GM21786 (cell line): Measurements from ENCODE around the gene FUZ.

Experiments
- ATAC-seq: cut with Tn5 transposase; IDR thresholded peaks from one replicate; pipeline ENCODE4 v1.9.1; 2021; ENCODE audit not compliant: unreplicated experiment

FUZ gene

DNA sequence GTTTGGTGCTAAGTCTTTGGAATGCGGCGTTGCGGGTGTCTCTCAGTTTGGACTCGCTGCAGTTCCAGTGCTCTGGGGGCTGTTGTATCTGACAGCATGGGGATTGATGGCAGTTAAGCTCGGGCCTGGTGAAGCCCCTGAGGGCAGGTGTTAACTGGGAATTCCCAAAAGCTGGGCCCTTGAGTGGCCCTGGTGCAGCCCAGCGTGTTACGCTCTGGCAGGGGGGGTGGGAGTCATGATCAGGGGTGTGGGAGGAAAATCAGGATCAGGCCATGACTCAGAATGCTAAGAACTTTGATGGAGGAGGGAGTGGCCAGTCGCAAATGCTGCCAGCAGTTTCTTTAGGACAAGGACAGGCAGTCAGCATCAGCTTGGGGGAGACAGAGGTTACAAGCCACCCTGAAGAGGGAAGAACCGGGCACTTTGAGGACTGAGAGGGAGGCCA lies 26.7 kb downstream of the FUZ start:
- no peak for ATAC-seq

DNA sequence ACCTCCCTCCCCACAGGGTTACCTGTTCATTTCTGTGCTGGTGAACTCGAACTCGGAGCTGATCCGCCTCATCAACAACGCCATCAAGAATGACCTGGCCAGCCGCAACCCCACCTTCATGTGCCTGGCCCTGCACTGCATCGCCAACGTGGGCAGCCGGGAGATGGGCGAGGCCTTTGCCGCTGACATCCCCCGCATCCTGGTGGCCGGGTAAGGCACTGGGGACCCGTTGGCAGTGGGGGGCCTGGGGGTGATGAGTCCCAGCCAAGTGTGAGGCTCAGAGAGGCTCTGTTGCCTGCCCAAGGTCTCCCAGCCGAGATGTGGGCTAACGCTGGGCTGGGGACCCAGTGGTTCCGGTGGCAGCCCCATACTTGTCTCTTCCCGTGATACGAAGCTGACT lies 30.6 kb downstream of the FUZ start:
- ATAC-seq = no peak

DNA sequence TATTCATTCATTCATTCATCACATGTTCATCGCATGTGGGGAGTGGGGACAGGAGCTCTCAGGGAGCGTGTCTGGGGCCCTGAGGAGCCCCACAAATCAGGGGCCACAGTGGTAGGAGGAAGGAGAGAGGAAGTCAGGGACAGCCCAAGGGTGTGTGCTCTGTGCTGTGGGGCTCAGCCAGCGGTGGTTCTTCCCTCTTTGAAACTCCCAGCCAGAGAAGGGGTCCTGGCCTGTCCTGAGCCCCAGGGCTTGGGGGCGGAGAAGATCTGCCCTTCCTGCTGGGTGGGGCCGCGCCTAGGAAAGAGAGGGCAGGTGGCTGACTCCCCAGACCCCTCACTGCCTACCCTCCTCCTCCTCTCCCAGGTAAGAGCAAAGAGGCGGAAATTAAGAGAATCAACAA lies 31.7 kb downstream of the FUZ start:
- no peak for ATAC-seq

DNA sequence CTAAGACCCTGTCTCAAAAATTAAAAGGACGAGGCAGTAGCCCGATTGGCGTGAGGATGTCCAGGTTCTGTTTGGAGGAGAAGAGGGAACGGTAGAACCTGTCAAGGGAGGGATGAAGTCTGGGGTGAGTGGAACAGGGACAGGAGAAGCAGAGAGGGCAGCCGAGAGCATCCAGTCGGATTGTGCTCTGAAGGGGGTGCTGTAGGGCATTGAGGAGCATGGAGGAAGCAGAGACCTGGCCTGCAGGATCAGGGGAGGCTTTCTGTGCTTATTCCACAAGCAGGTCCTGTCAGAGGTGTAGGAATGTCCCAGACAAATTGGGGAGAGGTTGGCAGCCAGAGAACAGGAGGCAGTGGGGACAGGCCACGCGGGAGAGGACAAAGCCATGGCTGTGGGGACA lies 32.2 kb downstream of the FUZ start:
- ATAC-seq = no peak

DNA sequence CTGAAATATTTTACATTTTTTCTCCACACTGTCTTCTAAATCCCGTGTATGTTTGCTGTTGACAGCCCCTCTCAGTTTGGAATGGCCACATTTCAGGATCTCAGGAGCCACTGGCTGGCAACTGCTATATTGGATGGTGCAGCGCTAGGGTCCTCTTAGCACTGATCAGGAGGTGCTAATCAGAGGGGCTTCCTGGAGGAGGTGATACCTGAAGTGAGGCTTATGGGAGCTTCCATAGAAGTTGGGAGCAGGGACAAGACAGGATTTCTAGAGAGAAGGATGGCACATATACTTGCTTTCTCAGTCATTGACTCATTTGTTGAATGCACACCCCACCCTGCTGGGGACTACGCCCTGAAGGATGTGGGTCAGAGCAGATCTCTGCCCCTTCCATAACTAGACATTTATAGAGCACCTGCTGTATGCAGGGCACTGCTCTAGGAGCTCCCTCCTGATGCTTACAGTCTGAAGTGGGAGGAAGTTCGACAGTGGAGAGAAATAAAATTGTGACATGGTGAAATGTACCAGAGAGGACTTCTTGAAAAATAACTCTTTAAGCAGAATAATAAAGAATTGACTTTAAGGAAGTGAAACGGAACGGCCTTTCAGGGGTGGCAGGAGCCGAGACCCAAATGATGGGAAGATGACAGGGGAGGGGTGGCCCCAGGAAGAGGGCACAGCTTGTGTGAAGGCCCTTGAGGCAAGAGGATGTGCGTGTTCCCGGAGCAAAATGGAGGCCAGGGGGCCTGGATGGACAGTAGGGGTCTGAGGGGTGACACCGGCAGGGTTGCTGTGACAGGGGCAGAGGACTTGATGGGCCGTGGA lies 33.1 kb downstream of the FUZ start:
- no peak for ATAC-seq

DNA sequence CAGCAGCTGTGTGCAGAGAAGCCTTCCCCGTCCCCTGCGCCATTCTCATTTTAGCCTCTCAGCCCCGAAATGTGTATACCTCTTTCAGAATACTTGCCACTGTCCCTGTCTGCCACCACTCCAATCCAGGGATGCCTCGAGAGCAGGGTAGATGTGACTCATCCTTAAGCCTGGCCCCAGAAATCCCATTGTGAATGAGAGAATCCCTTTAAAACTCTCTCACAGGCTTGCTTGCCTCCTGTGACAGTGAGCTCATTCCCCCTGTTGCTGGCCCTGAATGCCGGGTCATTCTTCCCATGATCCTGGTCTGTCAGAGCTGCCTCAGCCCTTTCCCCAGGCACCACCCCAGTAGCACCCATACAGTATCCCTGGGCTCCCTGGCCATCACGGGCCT lies 36.7 kb downstream of the FUZ start:
- no peak for ATAC-seq

DNA sequence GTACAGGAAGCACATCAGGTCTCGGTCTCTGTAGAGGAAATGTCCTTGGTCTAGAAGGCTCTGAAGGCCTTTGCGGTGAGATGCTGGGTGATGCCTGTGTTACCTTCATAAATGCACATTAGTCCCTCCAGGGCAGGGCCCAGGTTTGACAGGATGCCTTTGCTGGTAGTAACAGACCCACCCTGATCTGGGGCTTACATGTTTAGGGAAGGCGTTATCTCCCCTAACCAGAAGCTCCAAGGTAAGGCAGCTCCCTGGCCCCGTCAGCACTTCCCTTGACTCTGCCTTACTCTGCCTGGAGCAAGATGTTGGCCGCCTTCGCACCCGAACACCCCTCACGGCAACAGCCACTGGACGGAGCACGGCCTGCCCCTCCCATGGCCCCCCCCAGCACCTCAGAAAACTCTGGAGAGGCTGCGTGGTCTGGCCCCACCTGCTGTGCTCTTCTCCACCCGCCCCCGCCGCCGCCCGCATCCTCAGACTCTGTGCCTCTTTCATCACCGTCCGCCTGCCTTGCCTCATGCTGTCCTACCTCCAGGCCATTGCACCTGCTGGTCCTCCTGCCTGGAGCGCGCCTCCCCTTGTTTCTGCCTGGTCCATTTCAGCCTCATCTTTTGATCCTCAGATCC lies 37.2 kb downstream of the FUZ start:
- ATAC-seq = no peak

DNA sequence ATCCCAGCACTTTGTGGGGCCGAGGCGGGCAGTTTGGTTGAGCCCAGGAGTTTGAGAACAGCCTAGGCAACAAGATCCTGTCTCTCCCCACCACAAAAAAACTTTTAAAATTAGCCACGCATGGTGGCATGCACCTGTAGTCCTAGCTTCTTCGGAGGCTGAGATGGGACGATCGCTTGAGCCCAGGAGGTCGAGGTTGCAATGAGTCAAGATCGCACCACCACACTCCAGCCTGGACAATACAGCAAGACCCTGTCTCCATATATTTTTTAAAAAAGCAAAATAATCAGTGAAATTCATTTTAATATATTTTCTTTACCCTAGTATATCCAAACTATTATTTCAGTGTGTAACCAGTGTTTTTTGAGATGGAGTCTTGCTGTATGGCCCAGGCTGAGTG lies 38.1 kb downstream of the FUZ start:
- ATAC-seq = no peak

DNA sequence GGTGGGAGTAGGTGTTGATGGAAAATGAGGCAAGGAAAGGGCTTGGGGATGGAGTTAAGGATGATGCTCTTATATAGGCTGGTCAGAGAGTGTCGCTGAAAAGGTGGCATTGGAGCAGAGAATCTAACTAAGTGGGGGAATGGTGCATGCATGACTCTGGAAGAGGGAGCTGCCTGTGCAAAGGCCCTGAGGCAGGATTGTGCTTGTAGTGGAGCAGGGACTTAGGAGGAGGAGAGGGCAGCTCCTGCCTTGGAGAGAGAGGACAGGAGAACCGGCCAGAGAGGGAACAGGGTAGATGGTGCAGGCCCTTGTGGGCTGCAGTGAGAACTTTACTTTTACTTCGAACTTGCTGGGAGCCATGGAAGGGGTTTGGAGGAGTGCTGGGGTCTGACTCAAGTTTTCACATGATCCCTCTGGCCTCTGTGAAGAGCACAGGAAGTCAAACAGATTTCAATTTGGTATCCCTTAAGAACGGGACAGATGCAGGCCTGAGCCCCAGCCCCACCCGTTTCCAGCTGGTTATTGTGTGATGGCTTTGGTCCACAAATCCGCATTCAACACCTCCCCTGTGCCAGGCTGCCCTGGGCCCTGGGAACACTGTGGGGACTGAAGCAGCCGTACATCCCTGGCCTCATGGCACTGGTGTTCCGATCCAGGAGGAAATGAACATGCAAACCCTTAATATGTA lies 39.3 kb downstream of the FUZ start:
- no peak for ATAC-seq

DNA sequence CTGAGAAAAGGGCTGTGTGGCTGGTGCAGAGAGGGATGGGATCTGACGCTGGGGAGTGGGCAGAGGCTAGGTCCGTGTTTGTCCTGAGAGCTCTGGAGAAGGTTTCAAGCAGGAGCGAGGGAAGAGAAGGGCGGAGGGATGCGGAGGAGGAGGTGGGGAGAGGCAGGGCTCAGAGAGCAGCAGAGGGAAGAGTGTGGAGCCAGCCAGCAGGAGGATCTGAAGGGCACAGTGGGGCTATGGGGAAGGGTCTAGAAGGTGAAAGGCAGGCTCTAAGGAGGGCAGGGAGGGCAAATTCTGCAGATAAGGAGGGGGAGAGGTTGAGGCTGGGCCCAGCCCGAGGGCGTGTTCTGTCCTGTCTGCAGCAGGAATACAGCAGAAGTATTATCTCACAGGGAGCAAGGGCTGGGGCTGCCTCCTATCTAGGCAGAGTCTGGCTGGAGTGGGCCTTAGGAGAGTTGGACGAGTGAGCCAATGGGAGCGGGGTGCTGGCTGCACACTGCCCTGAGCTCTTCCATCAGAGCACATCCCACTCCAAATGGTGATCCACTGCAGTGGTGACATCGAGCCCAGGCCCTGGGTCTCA lies 40.2 kb downstream of the FUZ start:
- no peak for ATAC-seq

DNA sequence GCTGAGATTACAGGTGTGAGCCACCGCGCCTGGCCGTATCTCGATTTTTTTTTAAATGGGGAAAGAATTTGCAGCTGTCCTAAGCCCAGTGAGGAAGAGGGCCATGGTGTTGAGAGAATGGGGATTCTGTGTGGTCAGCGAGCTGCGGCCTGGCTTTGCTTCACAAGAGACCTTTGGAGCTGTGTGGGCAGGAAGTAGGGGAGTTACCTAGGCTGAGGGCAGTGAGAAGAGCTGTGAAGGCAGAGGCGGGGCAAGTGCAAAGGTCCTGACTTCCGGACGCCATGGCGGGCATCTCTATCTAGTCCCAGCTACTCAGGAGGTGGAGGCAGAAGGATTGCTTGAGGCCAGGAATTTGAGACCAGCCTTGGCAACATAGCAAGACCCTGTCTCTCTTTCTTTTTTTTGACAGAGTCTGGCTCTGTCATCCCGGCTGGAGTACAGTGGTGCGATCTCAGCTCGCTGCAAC lies 41.4 kb downstream of the FUZ start:
- no peak for ATAC-seq

DNA sequence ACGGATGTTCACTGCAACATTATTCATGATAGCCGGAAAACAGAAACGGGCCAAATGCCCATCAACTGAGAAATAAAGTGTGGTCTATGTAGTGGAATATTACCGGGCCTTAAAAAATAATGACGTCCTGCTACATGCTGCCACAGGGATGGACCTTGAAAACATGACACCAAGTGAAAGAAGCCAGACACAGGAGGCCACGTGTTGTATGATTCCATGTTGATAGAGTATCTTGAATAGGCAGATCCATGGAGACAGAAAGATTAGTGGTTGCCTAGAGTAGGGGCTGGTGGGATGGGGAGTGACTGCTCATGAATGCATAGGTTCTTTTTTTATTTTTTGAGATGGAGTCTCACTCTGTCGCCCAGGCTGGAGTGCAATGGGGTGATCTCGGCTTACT lies 42.6 kb downstream of the FUZ start:
- no peak for ATAC-seq

DNA sequence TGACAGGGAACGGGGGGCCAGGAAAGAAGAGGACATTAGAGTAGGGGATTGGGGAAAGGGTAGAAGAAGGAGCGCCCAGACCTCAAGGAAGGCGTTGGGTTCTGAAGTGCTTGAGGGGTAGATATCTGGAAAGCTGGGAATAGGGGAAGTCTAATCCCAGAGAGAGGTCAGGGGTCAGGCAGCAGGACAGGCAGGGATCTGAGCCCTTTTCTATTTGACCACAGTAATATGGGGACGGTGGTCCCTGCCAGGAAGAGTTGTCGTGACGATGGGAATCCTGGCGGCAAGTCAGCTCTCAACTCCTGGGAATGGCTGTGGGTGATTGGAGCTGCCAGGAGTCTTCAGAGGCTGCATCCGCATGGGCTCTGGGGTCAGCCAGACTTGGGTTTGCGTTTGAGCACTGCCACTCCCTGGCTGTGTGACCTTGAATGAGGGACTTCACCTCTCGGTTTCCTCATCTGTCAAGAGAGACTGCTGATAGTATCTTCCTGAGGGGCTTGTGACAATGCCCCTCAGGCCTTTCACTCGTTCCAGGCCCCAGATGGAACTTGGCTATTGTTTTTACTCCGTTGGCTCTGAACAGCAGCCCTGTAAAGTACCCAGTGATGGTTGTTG lies 45.0 kb downstream of the FUZ start:
- ATAC-seq = no peak

DNA sequence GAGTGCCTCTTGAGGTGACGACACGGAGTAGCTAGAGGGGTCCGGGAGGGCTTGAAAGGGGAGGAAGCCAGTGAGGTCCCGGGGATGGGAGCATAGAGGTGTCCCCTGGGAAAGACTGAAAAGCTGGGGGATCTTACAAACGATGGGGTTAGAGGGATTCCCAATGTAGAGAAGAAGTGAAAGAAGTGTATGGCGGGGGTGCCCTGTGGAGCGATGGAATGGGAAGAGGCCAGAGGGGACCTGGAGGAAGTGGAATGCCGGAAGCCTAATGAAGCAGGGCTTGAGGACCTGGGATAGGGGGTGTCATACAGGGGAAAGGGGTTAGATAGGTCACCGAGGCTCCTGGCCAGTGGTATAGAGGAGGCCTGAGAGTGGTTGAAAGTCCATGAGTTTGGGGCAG lies 45.7 kb downstream of the FUZ start:
- no peak for ATAC-seq

DNA sequence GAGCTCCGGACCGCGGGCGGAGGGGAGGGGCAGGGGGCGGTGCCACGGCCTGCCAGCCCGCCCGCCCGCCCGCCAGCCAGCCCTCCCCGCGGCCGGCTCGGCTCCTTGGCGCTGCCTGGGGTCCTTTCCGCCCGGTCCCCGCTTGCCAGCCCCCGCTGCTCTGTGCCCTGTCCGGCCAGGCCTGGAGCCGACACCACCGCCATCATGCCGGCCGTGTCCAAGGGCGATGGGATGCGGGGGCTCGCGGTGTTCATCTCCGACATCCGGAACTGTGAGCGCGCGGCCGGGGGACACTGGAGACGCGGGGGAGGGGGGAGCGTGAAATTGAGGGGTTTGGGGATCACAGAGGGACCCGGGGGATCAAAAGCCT lies 46.2 kb downstream of the FUZ start, which contains the start of gene AP2A1:
AP2A1 (plus strand) TSS at position 72 of the 370 bp plus-strand sequence; CDS start at position 205, 133 bp downstream.
- ATAC-seq = no peak

DNA sequence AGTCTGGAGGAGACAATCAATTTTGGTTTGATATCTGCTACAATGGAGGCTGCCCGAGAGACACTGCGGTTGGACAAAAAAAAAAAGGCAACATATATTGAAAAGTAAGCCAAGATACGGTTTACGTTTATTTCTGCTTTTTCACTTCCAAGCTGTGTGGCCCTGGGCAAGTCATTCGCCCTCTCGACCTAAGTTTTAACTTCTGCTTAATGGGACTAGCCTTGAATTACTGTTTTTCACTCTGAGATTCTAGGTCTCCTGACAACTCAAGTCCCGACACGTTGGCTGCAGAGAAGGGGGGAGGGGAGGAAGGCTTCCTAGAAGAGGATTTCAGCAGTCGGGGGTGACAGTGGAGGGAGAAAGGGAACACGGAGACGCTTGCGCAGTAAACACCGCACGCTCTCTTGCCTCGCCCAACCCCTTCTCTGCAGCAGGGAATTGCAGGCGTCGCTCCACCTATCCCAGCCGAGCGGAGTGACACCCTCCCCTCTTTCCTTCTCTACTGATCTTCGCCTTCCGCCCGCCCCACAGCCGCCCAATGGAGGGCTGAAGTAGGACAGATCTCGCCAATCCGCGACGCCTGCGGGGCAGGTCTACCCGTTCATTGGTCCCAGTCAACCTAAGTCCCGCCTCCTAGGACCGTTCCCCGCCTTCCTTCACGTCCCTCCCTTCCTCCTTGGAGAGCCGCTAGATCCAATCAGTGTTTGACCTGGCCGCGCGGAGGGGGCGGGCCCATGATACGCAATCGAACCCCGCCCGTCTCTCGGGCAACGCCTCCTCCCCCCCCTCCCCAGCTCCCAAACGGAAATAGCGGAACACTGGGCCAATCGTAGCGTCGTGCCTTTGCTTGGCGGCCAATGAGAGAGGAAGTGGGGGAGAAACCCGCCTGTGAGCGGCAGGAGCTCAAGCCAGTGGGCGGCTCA lies 46.8 kb downstream of the FUZ start:
- peak; percentile 91 for ATAC-seq

DNA sequence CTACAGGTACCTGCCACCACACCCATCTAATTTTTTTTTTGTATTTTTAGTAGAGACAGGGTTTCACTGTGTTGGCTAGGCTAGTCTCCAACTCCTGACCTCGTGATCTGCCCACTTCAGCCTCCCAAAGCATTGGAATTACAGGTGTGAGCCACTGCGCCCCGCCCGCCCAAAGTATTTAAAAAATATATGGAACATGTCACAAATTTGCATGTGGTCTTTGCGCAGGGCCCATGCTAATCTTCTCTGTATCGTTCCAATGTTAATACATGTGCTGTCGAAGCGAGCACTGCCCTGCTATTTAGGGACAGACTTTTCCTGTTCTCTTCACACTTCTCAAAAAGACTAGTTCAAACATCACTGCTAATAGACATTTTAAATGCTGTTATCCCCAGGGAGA lies 48.8 kb downstream of the FUZ start:
- ATAC-seq = no peak

DNA sequence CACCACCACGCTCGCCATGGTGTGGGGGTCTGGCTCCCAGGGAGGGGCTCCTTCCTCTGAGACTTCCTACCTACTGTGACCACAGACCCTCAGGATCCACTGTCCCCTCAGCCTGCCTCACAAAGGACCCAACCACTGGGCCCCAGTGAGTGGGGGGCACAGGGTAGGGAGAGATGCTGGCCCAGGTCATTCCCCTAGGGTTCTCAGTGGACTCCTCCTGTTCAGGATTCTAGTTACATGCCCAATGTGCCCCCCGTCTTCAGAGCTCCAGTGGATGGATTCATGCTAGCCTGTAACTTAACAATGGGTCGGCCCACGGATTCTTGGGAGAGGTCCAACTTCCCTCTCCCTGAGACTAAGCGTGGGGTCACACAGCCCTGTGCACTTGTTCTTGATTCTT lies 49.9 kb downstream of the FUZ start, which contains the start of gene TSKS:
TSKS (minus strand) TSS at position 77 of the 400 bp plus-strand sequence; CDS start at position 18, 59 bp downstream.
- no peak for ATAC-seq

DNA sequence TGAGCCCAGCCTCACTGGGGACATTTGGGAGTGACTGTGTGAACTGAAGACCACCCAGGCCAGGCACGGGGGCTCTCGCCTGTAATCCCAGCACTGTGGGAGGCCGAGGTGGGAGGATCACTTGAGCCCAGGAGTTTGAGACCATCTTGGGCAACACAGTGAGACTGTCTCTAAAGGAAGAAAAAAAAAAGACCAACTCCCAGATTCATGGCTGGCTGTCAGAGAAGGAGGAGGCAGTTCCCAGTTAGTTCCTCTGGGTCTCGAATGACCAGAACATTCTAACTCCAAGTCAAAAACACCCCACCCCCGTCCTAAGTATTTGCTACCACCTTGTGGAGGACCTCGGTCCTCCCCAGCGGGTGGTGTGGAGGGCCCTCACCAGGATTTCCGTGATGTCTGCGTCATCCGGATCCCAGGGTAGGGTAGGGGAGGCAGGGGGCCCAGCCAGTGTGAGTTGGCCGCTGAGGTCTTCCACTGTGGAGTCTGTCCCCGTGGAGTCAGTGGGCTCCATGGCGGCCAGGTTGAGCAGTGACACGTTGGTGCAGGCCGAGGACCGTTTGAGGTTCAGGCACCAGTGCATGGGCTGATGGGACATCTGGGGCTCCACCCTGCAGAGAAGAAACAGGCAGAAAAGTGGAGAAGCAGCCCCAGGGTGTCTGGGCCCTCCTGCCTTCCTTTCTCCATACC lies 51.3 kb downstream of the FUZ start:
- no peak for ATAC-seq
